ENCODE measurements around the gene DOCK8. TPM values are rescaled to one million over a fixed set of nuclear protein-coding genes. Genes with fewer than 3 reads are reported as not detected.

Gene DOCK8
- total and polyA plus RNA-seq, 10 donors = 34.3 to 275 (median 184) TPM

DNA sequence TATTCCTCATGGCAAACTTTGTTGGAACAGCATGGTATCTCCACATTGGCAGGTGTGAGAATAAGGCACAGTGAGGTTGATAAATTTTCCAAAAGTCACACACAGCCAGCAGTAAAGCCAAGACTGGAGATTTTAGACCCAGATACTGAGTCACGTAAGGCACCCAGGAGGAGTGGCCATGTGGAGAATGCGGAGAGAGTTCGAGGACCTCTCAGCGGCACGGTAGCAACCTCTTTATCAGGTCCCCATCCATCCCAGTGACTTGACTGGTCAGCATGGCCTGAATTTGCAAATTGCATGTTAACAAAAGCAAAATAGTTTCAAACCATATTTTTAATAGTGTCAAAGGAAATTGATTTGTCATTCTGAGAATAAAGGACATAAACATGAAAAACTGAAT, 183.4 kb downstream of the DOCK8 start:
- 93 to 98% (median 95%) methylated on average over 5 of the region's 5 CpGs for whole genome bisulfite sequencing, 5 donors
- peaks cover 3 to 96% (median 83%) of the 10 kb centered on the region in 6 donors for H3K36me3 ChIP-seq
- intact Hi-C loops (cut with DNase I; ENCODE audit: low total_unique reads) = no loop called here

DNA sequence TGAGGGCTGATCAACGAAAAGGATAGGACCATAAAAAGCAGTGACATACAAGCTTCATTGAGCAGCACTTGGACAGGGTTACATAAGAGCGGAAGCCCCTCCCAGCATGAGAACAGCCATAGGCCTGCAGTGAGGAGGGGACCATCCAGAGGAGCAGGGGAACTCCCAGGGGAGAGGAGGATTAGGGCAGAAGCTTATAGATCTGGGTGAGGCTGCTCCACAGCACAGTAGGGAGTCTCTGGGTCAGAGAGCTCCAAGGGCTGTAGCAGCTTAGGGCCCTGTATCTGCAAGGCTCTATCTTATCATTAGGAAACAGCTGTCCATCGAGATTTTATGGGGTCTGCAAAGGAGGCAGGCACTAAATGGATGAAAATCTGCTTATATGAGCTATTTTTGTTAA, 186.6 kb downstream of the DOCK8 start:
- Histone ChIP-seq H3K9me3 (no peaks in the 10 kb centered on the region), H3K36me3 (peaks cover 3 to 95% (median 82%) of the 10 kb centered on the region in 6 donors), H3K4me1 (peaks cover 0 to 5% (median 0%) of the 10 kb centered on the region in 6 donors), H3K27me3 (replicated peaks in 1 of 7) (no peaks in the 10 kb centered on the region), H3K27ac (peak overlapping the region in 4 of 8 donors; percentile 18 to 53 (median 29)), H3K4me3 (no peak overlapping the region)
- TF ChIP-seq, protein P1, sequence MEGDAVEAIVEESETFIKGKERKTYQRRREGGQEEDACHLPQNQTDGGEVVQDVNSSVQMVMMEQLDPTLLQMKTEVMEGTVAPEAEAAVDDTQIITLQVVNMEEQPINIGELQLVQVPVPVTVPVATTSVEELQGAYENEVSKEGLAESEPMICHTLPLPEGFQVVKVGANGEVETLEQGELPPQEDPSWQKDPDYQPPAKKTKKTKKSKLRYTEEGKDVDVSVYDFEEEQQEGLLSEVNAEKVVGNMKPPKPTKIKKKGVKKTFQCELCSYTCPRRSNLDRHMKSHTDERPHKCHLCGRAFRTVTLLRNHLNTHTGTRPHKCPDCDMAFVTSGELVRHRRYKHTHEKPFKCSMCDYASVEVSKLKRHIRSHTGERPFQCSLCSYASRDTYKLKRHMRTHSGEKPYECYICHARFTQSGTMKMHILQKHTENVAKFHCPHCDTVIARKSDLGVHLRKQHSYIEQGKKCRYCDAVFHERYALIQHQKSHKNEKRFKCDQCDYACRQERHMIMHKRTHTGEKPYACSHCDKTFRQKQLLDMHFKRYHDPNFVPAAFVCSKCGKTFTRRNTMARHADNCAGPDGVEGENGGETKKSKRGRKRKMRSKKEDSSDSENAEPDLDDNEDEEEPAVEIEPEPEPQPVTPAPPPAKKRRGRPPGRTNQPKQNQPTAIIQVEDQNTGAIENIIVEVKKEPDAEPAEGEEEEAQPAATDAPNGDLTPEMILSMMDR (IDR thresholded peaks at IDR 0.05 in 8 of 11, conservative IDR thresholded peaks at IDR 0.05 in 3 of 11) = no peak
- TF ChIP-seq POLR2AphosphoS5 (IDR thresholded peaks at IDR 0.05) (no peak), POLR2A (IDR thresholded peaks at IDR 0.05) (no peak)
- 76 to 89% (median 79%) methylated on average over 3 of the region's 3 CpGs for WGBS, 5 donors
- intact Hi-C loops (cut with DNase I; ENCODE audit: low total_unique reads) = no loop called here
- no peak for DNase-seq

More for the DNA sequence above, 183.4 kb downstream of the DOCK8 start:
- Histone ChIP-seq H3K9me3 (no peaks in the 10 kb centered on the region), H3K4me3 (no peak overlapping the region), H3K4me1 (peaks cover 0 to 5% (median 0%) of the 10 kb centered on the region in 6 donors), H3K27ac (no peak overlapping the region), H3K27me3 (replicated peaks in 1 of 7) (no peaks in the 10 kb centered on the region)
- no peak for DNase-seq
- TF ChIP-seq, protein P1 (IDR thresholded peaks at IDR 0.05 in 8 of 11, conservative IDR thresholded peaks at IDR 0.05 in 3 of 11) = no peak
- no peak for TF ChIP-seq POLR2AphosphoS5 (IDR thresholded peaks at IDR 0.05)
- no peak for TF ChIP-seq POLR2A (IDR thresholded peaks at IDR 0.05)

DNA sequence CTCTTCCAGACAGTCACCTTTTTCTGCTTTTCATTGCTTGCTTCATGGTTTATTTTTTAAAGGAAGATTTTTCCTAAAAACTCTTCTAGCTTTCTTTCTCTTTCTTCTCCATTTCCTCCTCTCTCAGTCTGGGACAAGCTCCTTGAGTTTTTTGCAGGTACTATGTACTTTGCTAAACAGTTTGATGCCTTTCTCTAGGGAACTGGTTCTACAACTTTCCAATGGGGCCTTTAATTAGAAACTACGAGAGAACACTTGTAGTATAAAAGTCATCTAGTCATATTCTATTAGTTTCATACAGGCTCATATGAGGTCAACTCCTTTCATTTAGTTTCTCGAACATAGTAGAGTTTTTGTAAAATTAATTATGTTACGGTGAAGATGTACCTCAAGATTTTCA, 189.6 kb downstream of the DOCK8 start:
- Histone ChIP-seq H3K27ac (no peak overlapping the region), H3K4me3 (no peak overlapping the region), H3K9me3 (no peaks in the 10 kb centered on the region), H3K27me3 (replicated peaks in 1 of 7) (no peaks in the 10 kb centered on the region), H3K4me1 (peaks cover 0 to 5% (median 0%) of the 10 kb centered on the region in 6 donors), H3K36me3 (peaks cover 9 to 95% (median 85%) of the 10 kb centered on the region in 6 donors)
- 95 to 99% (median 96%) methylated on average over 3 of the region's 3 CpGs for WGBS, 5 donors
- TF ChIP-seq POLR2A (IDR thresholded peaks at IDR 0.05) = no peak
- no peak for TF ChIP-seq POLR2AphosphoS5 (IDR thresholded peaks at IDR 0.05)
- no peak for DNase-seq
- intact Hi-C loops (cut with DNase I; ENCODE audit: low total_unique reads) = no loop called here

DNA sequence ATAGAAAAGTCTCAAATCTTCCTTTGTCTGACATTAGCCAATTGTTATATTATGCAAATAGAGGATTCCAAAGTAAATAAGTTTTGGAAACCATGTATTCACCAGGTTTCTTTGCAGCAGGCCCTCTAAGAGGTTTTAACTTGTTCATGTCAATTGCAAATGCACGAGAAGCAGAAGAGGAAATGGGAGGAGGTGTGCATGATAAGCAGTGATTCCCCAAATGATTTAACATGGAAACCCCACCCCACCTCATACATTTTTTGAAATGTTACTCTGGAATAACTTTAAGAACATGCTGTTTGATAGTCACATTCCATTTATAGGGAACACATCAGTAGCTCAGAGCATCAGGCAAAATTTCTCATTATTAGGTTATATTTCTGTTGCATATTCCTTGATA, 190.7 kb downstream of the DOCK8 start:
- Histone ChIP-seq H3K27ac (no peak overlapping the region), H3K27me3 (replicated peaks in 1 of 7) (no peaks in the 10 kb centered on the region), H3K36me3 (peaks cover 9 to 99% (median 88%) of the 10 kb centered on the region in 6 donors), H3K4me1 (peaks cover 0 to 5% (median 0%) of the 10 kb centered on the region in 6 donors), H3K9me3 (no peaks in the 10 kb centered on the region), H3K4me3 (no peak overlapping the region)
- no peak for DNase-seq
- 45 to 64% (median 48%) methylated on average over 1 of the region's 1 CpG for WGBS, 5 donors
- intact Hi-C loops (cut with DNase I; ENCODE audit: low total_unique reads) = no loop called here
- no peak for TF ChIP-seq POLR2AphosphoS5 (IDR thresholded peaks at IDR 0.05)
- TF ChIP-seq, protein P1 (IDR thresholded peaks at IDR 0.05 in 8 of 11, conservative IDR thresholded peaks at IDR 0.05 in 3 of 11) = no peak
- TF ChIP-seq POLR2A (IDR thresholded peaks at IDR 0.05) = no peak
